NCI-H2107 (cell line): ENCODE measurements around the gene TMEM196.

Experiments
- DNase-seq: peaks from one replicate; lab custom pipeline; 2025; lab: John Stamatoyannopoulos, UW

TMEM196 gene

GRCh38 chr7:19772841-19773760, at the start of gene TMEM196:
TMEM196 (minus strand) TSS chr7:19773617; CDS start chr7:19772696, 921 bp downstream.
- no peak for DNase-seq

GRCh38 chr7:19816128-19816527, 42.7 kb upstream of the TMEM196 start:
- no peak for DNase-seq

DNA sequence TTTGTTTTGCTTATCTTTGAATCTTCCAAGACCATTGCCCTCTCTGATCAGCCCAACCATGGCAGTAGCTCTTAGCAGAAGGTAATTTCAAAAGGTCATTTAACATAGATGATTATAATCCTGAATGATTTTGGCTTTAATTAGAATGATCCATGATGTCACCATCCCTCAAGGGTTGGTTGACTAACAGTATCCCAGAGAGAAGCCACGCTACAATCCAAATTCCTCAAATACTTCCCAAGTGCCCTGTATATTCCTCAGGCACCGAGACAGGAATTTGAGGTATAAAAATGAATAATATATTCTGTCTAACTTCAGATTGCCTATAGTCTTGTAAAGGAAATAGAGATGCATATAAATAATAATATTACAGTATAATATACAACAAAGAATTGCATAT, 42.1 kb upstream of the TMEM196 start:
- no peak for DNase-seq

GRCh38 chr7:19814776-19815175, 41.4 kb upstream of the TMEM196 start:
- DNase-seq: no peak

- DNase-seq: no peak
Measured at GRCh38 chr7:19811386-19811785, 38.0 kb upstream of the TMEM196 start.

- DNase-seq: no peak
Measured at GRCh38 chr7:19798986-19799385, 25.6 kb upstream of the TMEM196 start.

- DNase-seq: no peak
Measured at GRCh38 chr7:19783541-19783940, 10.1 kb upstream of the TMEM196 start.

DNA sequence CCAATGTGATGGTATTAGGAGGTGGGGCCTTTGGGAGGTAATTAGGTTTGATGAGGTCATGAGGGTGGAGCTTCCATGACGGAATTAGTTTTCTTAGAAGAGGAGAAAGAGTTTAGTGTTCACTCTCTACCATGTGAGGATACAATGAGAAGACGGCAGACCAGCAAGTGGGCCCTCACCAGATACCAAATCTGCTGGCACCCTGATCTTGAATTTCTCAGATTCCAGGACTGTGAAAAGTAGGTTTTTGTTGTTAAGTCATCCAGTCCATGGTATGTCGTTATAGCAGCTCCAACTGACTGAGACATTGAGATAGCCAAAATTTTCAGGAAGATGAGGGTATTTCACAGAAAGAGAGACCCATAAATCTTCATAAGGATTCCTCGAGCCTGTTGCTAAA, 3.6 kb upstream of the TMEM196 start:
- no peak for DNase-seq

GRCh38 chr7:19775578-19775977, 2.2 kb upstream of the TMEM196 start:
- no peak for DNase-seq

GRCh38 chr7:19772306-19772705, 1.1 kb downstream of the TMEM196 start:
- no peak for DNase-seq

- DNase-seq: no peak
Measured at GRCh38 chr7:19762631-19763030, 10.8 kb downstream of the TMEM196 start.

DNA sequence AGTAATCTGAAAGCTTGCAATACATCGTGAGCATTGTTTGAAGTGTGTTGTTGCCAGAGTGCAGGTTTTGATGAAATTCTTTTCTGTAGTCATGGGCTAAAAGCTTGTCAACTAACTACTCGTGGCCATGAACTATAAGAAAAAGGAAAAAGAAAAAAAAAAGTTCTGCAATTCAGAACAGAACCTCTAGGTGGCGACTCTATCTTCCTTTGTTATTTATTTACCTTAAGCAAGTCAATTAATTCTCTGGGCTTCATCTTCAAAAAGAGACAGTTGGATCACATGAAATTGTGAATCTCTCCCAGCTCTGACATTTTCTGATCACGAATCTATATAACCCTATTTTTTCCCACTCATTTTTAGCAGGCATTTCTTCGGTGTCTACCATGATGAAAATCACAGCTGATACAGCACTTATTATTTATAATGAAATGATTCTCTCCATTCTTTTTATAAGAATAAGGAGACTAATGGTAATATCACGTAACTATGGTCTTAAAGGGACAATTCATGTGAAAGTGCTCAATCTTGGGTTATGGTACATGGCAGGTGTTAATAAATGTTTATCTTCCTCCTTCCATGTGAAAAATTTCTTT, 18.8 kb downstream of the TMEM196 start:
- no peak for DNase-seq

DNA sequence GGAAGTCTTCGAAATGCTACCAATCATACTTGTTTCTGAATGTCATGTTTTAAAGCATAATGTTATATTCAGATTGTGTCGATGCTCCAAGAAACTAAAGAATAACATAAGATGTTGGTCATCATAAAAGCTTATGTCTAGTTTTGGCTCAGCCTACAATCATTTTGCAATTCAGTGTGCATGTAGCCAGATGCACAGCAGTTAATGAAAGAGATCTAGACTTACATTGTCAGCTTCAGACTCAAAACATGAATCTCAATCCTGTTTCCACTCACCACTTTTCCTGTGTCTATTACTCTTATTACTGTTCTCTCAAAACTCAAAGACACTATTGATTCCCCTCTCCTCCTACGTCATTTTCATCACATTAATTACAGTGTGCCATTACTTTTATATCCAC, 21.4 kb downstream of the TMEM196 start:
- DNase-seq: no peak

- DNase-seq: no peak
Measured at GRCh38 chr7:19749658-19750057, 23.8 kb downstream of the TMEM196 start.

- no peak for DNase-seq
Measured at GRCh38 chr7:19747740-19748339, 25.6 kb downstream of the TMEM196 start.

GRCh38 chr7:19744075-19744474, 29.3 kb downstream of the TMEM196 start:
- no peak for DNase-seq

- DNase-seq: no peak
Measured at GRCh38 chr7:19728716-19729115, 44.7 kb downstream of the TMEM196 start.

DNA sequence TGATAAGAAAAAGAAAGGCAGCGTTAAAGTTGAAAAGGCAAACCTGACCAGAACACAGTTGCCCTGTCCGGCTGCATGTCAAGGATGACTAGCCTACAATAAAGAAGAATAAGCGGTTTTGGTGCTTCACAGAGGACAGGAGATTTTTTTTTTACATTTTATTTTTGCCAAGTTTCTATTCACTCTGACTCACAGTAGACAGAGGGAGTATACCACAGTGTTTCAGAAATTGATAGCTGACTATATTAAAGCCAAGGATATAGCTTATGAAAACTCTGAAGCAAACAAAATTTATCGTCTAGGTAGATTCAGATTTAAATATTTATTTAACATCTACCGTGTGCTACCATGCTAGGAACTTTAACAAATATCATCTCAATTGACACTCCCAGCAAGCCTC, 47.6 kb downstream of the TMEM196 start:
- DNase-seq: no peak

- DNase-seq: no peak
Measured at GRCh38 chr7:19715499-19715898, 57.9 kb downstream of the TMEM196 start.

GRCh38 chr7:19713676-19714075, 59.7 kb downstream of the TMEM196 start:
- DNase-seq: no peak

- no peak for DNase-seq
Measured at GRCh38 chr7:19709249-19709578, 64.2 kb downstream of the TMEM196 start.

- DNase-seq: peak; percentile 98
Measured at GRCh38 chr7:19708397-19709248, 64.8 kb downstream of the TMEM196 start, which contains the start of gene POLR1F. POLR1F (minus strand) TSS chr7:19709037; CDS start chr7:19709016, 21 bp downstream.
